Adipose tissue (tissue), 3 donors: ENCODE results near the gene TWF2. TPM values are rescaled to one million over a fixed set of nuclear protein-coding genes. Genes with fewer than 3 reads are reported as not detected.

Experiments used
- H3K27ac ChIP-seq: one replicate; pipeline ENCODE4 v1.5.1; 2013; ENCODE audit warnings: low read depth, low read length
- WGBS, 3 donors: extraction: QIAGEN DNeasy Blood & Tissue Kit; methylation state at CpG; one replicate each; pipeline ENCODE4 v1.1.7; 2013; 5-methylcytosine and 5-hydroxymethylcytosine counted together
- polyA plus RNA-seq, 3 donors: library from polyadenylated mRNA; stranded (reverse); fragments of 200-250 nt; gene quantifications; one replicate each; pipeline ENCODE4 v1.2.3, GENCODE V29; 2013
- donor health status: healthy with polysubstance abuse.
- donor health status: Bipolar disorder and iron deficiency.
- donor health status: healthy.

Gene TWF2
- polyA plus RNA-seq, 3 donors = 20.0 to 58.3 (median 51.4) TPM

GRCh38 chr3:52243791-52244628 is 5.1 kb upstream of the TWF2 start:
- no peak overlapping the region for H3K27ac ChIP-seq
- 58 to 83% (median 65%) methylated on average over 9 of the region's 9 CpGs for WGBS, 3 donors

GRCh38 chr3:52242039-52242438 is 3.1 kb upstream of the TWF2 start:
- H3K27ac ChIP-seq = no peak overlapping the region
- 83 to 93% (median 93%) methylated on average over 1 of the region's 1 CpG for WGBS, 3 donors

GRCh38 chr3:52240886-52241370 is 2.0 kb upstream of the TWF2 start:
- H3K27ac ChIP-seq = no peak overlapping the region
- 79 to 86% (median 84%) methylated on average over 4 of the region's 4 CpGs for WGBS, 3 donors

GRCh38 chr3:52240059-52240885 is 1.3 kb upstream of the TWF2 start:
- WGBS, 3 donors = 98 to 100% (median 100%) methylated on average over 1 of the region's 1 CpG

GRCh38 chr3:52238193-52238760 is 681 bp downstream of the TWF2 start:
- H3K27ac ChIP-seq = peak overlapping the region; percentile 60
- 10 to 20% (median 11%) methylated on average over 11 of the region's 11 CpGs for WGBS, 3 donors

More at GRCh38 chr3:52240059-52240885, 1.3 kb upstream of the TWF2 start:
- no peak overlapping the region for H3K27ac ChIP-seq

- H3K27ac ChIP-seq = peak overlapping the region; percentile 60
- 1 to 16% (median 9%) methylated on average over 8 of the region's 8 CpGs for WGBS, 3 donors
Measured at GRCh38 chr3:52237657-52238172, 1.2 kb downstream of the TWF2 start.

- 66 to 79% (median 68%) methylated on average over 6 of the region's 6 CpGs for WGBS, 3 donors
- H3K27ac ChIP-seq = no peak overlapping the region
Measured at GRCh38 chr3:52237006-52237656, 1.8 kb downstream of the TWF2 start.

GRCh38 chr3:52236424-52236886 is 2.5 kb downstream of the TWF2 start:
- 58 to 77% (median 66%) methylated on average over 5 of the region's 5 CpGs for WGBS, 3 donors
- no peak overlapping the region for H3K27ac ChIP-seq

- 87 to 91% (median 89%) methylated on average over 15 of the region's 15 CpGs for WGBS, 3 donors
Measured at GRCh38 chr3:52234516-52235447, 4.2 kb downstream of the TWF2 start.

GRCh38 chr3:52233968-52234367 is 5.0 kb downstream of the TWF2 start:
- H3K27ac ChIP-seq = no peak overlapping the region

More at GRCh38 chr3:52234516-52235447, 4.2 kb downstream of the TWF2 start:
- H3K27ac ChIP-seq = no peak overlapping the region

GRCh38 chr3:52233108-52233591 is 5.8 kb downstream of the TWF2 start:
- no peak overlapping the region for H3K27ac ChIP-seq
- 87 to 90% (median 89%) methylated on average over 5 of the region's 5 CpGs for WGBS, 3 donors

More at GRCh38 chr3:52233968-52234367, 5.0 kb downstream of the TWF2 start:
- WGBS, 3 donors = 69 to 87% (median 69%) methylated on average over 3 of the region's 3 CpGs

GRCh38 chr3:52232279-52233107 is 6.5 kb downstream of the TWF2 start:
- WGBS, 3 donors = 87 to 90% (median 89%) methylated on average over 26 to 28 of the region's 28 CpGs
- no peak overlapping the region for H3K27ac ChIP-seq

- 70 to 71% (median 71%) methylated on average over 32 to 34 of the region's 34 CpGs for WGBS, 3 donors
- no peak overlapping the region for H3K27ac ChIP-seq
Measured at GRCh38 chr3:52231502-52232278, 7.3 kb downstream of the TWF2 start.

- H3K27ac ChIP-seq = no peak overlapping the region
- 87 to 94% (median 90%) methylated on average over 16 of the region's 16 CpGs for WGBS, 3 donors
Measured at GRCh38 chr3:52230889-52231499, 8.0 kb downstream of the TWF2 start.

- WGBS, 3 donors = 90 to 93% (median 93%) methylated on average over 6 of the region's 6 CpGs
- no peak overlapping the region for H3K27ac ChIP-seq
Measured at GRCh38 chr3:52230461-52230860, 8.5 kb downstream of the TWF2 start.
